OCI-LY7 (cell line): ENCODE data around the gene CA14. TPM values are rescaled to one million over a fixed set of nuclear protein-coding genes. Genes with fewer than 3 reads are reported as not detected.

ENCODE experiments used
- BruUV-seq: library from RNA; stranded (reverse); fragments of 400-500 nt; replicated peaks from 2 replicates; lab custom pipeline; 2021; lab: Mats Ljungman, UMichigan
- CTCF ChIA-PET: fragments of 300-600 bp; sonication (Branson Sonifier 250); formaldehyde crosslinking; loops from one replicate; lab custom pipeline; 2022; ENCODE audit warnings: antibody characterized with exemption; ENCODE audit not compliant: unreplicated experiment; lab: Charles Lee
- POLR2A ChIA-PET: fragments of 300-600 bp; sonication (Branson Sonifier 250); formaldehyde crosslinking; loops from one replicate; lab custom pipeline; 2022; ENCODE audit warnings: antibody characterized with exemption; lab: Charles Lee
- DNase-seq: peaks from one replicate; pipeline ENCODE4 v3.0.0-alpha.2; 2015; ENCODE audit warnings: low spot score
- H2AFZ ChIP-seq: fragments of 200-600 bp; sonication (generic), shearing (Covaris generic); 2 replicates; pipeline ENCODE4 v1.6.1; 2014; ENCODE audit warnings: mild to moderate bottlenecking, antibody characterized with exemption, low read length, moderate library complexity
- H3K27ac ChIP-seq: fragments of 200-600 bp; sonication (generic); 2 replicates; pipeline ENCODE4 v1.5.1; 2014; ENCODE audit warnings: mixed run types, low read depth, mild to moderate bottlenecking, moderate library complexity, low read length, inconsistent platforms; ENCODE audit not compliant: poor library complexity, severe bottlenecking
- H3K36me3 ChIP-seq: fragments of 200-600 bp; sonication (generic); 2 replicates; pipeline ENCODE4 v1.6.1; 2014; ENCODE audit warnings: mild to moderate bottlenecking, antibody characterized with exemption, low read length, moderate library complexity, mixed read lengths; ENCODE audit not compliant: insufficient read depth
- H3K4me1 ChIP-seq: fragments of 200-600 bp; sonication (generic); 2 replicates; pipeline ENCODE4 v1.5.1; 2014; ENCODE audit warnings: mild to moderate bottlenecking, low read length; ENCODE audit not compliant: insufficient read depth, poor library complexity, severe bottlenecking
- H3K4me2 ChIP-seq: fragments of 200-600 bp; sonication (generic); 2 replicates; pipeline ENCODE4 v1.6.1; 2014; ENCODE audit warnings: mild to moderate bottlenecking, low read length
- H3K4me3 ChIP-seq: fragments of 200-600 bp; sonication (generic); 2 replicates; pipeline ENCODE4 v1.5.1; 2014; ENCODE audit warnings: mild to moderate bottlenecking, low read depth, low read length; ENCODE audit not compliant: poor library complexity, severe bottlenecking
- H3K79me2 ChIP-seq: fragments of 200-600 bp; sonication (generic); 2 replicates; pipeline ENCODE4 v1.6.1; 2016; ENCODE audit warnings: low read depth, mild to moderate bottlenecking, low read length, moderate library complexity, mixed read lengths; ENCODE audit not compliant: insufficient read depth
- H3K9me2 ChIP-seq: fragments of 200-600 bp; sonication (generic); 2 replicates; pipeline ENCODE4 v1.6.1; 2016; ENCODE audit warnings: mild to moderate bottlenecking, low read length, mixed read lengths; ENCODE audit not compliant: insufficient read depth
- H3K9me3 ChIP-seq: fragments of 200-600 bp; sonication (generic); 2 replicates; pipeline ENCODE4 v1.6.1; 2014; ENCODE audit warnings: mild to moderate bottlenecking, mixed run types, low read length, mixed read lengths
- H4K20me1 ChIP-seq: fragments of 200-600 bp; sonication (generic); 2 replicates; pipeline ENCODE4 v1.6.1; 2014; ENCODE audit warnings: mild to moderate bottlenecking, antibody characterized with exemption, low read length, moderate library complexity, mixed read lengths; ENCODE audit not compliant: insufficient read depth
- CTCF ChIP-seq: fragments of 200-600 bp; sonication (generic); conservative IDR thresholded peaks from 2 replicates; pipeline ENCODE4 v1.5.1; 2014; ENCODE audit warnings: mild to moderate bottlenecking, antibody characterized with exemption, low read length, moderate library complexity, mixed read lengths
- EZH2phosphoT487 ChIP-seq: fragments of 200-600 bp; sonication (generic); IDR thresholded peaks from 2 replicates; pipeline ENCODE4 v1.6.1; 2018; ENCODE audit warnings: low read depth, borderline replicate concordance, mild to moderate bottlenecking, mixed run types, antibody characterized with exemption, low read length, moderate library complexity, mixed read lengths
- intact Hi-C: fragments of 100-400 bp; cut with micrococcal nuclease; formaldehyde crosslinking; loops from one replicate; pipeline ENCODE4 v1.10.0; 2022; ENCODE audit not compliant: unreplicated experiment
- total RNA-seq, 2 experiments: library from RNA; depleted of rRNA in 1 of 2; stranded (reverse); fragments of >200 nt in 1 of 2; shearing (Covaris generic) in 1 of 2; gene quantifications; 2 replicates each; pipeline ENCODE4 v1.2.3, GENCODE V29; 2014 to 2022

CA14 gene
- total RNA-seq, 2 experiments from 2014 or later: not detected

DNA sequence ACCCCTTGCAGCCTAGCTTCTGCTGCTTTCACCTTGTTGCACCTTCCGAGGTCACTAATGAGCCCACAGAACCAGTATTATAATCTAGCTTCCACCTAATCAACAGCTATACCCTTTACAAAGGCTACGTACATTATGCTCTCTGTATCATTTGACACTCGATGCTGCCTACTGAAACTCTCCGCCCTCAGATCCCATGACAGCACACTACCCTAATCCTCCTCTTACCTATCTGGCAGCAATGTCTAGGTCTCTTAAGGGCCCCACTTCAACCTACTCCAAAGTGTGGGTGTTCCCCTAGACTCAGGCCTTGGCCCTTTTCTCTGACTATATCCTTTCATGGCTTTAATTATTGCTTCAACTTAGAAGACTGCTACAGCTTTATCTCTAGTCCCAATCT lies 31.2 kb downstream of the CA14 start:
- Histone ChIP-seq H3K9me3 (no peaks in the 10 kb centered on the region), H2AFZ (no peak overlapping the region), H3K4me2 (no peak overlapping the region), H3K79me2 (peaks cover under 1% of the 10 kb centered on the region; the same call in 1 of the 2 replicates), H3K36me3 (no peaks in the 10 kb centered on the region), H3K27ac (no peak overlapping the region), H3K4me1 (peaks cover 9% of the 10 kb centered on the region), H4K20me1 (no peaks in the 10 kb centered on the region), H3K4me3 (no peak overlapping the region), H3K9me2 (no peaks in the 10 kb centered on the region)
- POLR2A ChIA-PET: no interaction called here
- no TSS peak for BruUV-seq
- CTCF ChIA-PET: no interaction called here
- DNase-seq: no peak
- TF ChIP-seq CTCF (no peak), EZH2phosphoT487 (no peak)
- intact Hi-C loops: loop anchor here (5.0 kb wide), 1 partner anchor 42 kb away; no protein-coding TSS in a partner anchor

DNA sequence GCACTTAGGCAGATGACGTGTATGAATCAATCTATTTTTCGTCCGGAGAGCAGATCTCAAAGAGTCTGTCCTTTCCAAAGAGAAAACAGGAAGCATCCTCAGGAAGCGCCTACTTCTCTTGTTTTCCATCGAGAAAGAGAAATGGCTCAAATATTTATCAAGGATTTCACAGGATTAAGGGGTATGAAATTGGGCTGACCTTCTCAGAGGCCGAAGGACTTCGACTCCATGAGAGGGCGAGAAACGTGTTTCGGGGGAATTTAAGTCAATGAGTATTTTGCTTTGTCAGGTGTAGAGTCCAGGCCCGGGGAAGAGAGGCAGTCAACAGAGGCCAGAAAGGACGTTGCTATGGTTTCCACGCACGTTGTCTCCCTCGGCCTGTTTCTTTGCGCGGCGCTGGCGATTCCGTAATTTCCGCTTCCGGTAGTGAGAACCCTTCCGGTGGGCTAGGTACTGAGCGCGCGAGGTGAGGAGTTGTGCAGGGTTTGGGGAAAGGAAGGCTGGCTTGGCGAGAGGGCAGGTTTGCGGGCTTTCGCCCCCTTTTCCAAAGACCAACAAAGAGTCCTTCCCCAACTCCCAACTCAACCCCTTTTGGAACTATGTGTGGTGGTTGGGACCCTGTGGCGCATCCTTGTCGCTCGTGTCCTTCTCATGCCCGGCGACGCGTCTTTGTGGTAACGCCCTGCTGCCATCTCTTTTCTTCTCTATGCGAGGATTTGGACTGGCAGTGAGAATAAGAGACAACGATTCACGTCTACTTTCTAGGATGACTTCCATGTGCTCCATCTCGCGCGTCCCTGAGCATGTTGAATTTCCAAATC lies 36.1 kb downstream of the CA14 start, which contains the start of gene MRPS21:
Gene MRPS21, plus strand, starts transcription at position 429 of the 821 bp plus-strand sequence. CDS start 506 bp downstream, outside the sequence.
- ChIA-PET POLR2A (no interaction called here), CTCF (no interaction called here)
- TF ChIP-seq EZH2phosphoT487 (no peak), CTCF (no peak)
- no peaks in the 10 kb centered on the region for H3K9me3 ChIP-seq
- peaks cover 23% of the 10 kb centered on the region for H3K79me2 ChIP-seq
- H3K4me2 ChIP-seq: peak within 1 kb of the TSS; percentile 78
- H4K20me1 ChIP-seq: no peaks in the 10 kb centered on the region
- H3K9me2 ChIP-seq: no peaks in the 10 kb centered on the region
- H3K36me3 ChIP-seq: peaks cover 35% of the 10 kb centered on the region
- H3K4me3 ChIP-seq: peak within 1 kb of the TSS; percentile 97
- peak within 1 kb of the TSS; percentile 89 for H2AFZ ChIP-seq
- H3K4me1 ChIP-seq: peaks cover 21% of the 10 kb centered on the region
- intact Hi-C loops: loop anchor here (1.0 kb wide), 1 partner anchor 24 kb away; the partner anchor contains the start of gene APH1A
- TSS peak; percentile 96 for BruUV-seq
- DNase-seq: peak; percentile 92
- peak within 1 kb of the TSS; percentile 43 for H3K27ac ChIP-seq

GRCh38 chr1:150295476-150295875 lies 37.9 kb downstream of the CA14 start:
- TSS peak; percentile 50 for BruUV-seq
- Histone ChIP-seq H3K79me2 (peaks cover 23% of the 10 kb centered on the region), H3K9me3 (no peaks in the 10 kb centered on the region), H3K36me3 (peaks cover 51% of the 10 kb centered on the region), H3K4me2 (peak overlapping the region; percentile 78; the same call in 1 of the 2 replicates), H3K9me2 (no peaks in the 10 kb centered on the region), H3K27ac (no peak overlapping the region), H3K4me1 (peaks cover 21% of the 10 kb centered on the region), H3K4me3 (no peak overlapping the region), H2AFZ (no peak overlapping the region), H4K20me1 (no peaks in the 10 kb centered on the region)
- DNase-seq: no peak
- CTCF ChIA-PET: no interaction called here
- TF ChIP-seq CTCF (no peak), EZH2phosphoT487 (no peak)
- intact Hi-C loops: no loop called here
- POLR2A ChIA-PET: interaction anchor here (1.0 kb wide), 1 partner anchor 68 kb away, joined by 3 read pairs; no protein-coding TSS in a partner anchor
